Esophagus muscularis mucosa (tissue), 4 donors: ENCODE measurements around the gene NFE2. TPM values are rescaled to one million over a fixed set of nuclear protein-coding genes. Genes with fewer than 3 reads are reported as not detected.

ENCODE experiments used
- DNase-seq: peaks from one replicate; pipeline ENCODE4 v3.0.0-alpha.2; 2017; ENCODE audit errors: extremely low spot score
- H3K27ac ChIP-seq, 4 donors: fragments of 200-600 bp; sonication (generic); replicated peaks in 1 of 4; 1 replicate in 3 of 4; 2 replicates in 1 of 4; pipeline ENCODE4 v1.5.1; 2016 to 2019; ENCODE audit warnings: mild to moderate bottlenecking in 1 of 4
- H3K27me3 ChIP-seq, 4 donors: fragments of 200-600 bp; sonication (generic); one replicate each; pipeline versions ENCODE4 v1.5.1 to v1.6.0; 2016 to 2019
- H3K36me3 ChIP-seq, 4 donors: fragments of 200-600 bp; sonication (generic); one replicate each; pipeline ENCODE4 v1.5.1; 2016 to 2019
- H3K4me1 ChIP-seq, 4 donors: fragments of 200-600 bp; sonication (generic); one replicate each; pipeline ENCODE4 v1.5.1; 2016 to 2019
- H3K4me3 ChIP-seq, 4 donors: fragments of 200-600 bp; sonication (generic); 1 replicate in 2 of 4; 2 replicates in 2 of 4; pipeline ENCODE4 v1.5.1; 2016 to 2019; ENCODE audit warnings: mild to moderate bottlenecking in 4 of 4, moderate library complexity in 1 of 4
- H3K9me3 ChIP-seq, 4 donors: fragments of 200-600 bp; sonication (generic); 1 replicate in 3 of 4; 2 replicates in 1 of 4; pipeline ENCODE4 v1.5.1; 2016 to 2019
- CTCF ChIP-seq, 3 experiments: fragments of 200-600 bp in 2 of 3; fragments of 450-650 bp in 1 of 3; sonication (generic) in 2 of 3; IDR thresholded peaks; one replicate each; pipeline ENCODE4 v1.5.1; 2017 to 2019; ENCODE audit warnings: antibody characterized with exemption in 3 of 3, mild to moderate bottlenecking in 2 of 3, moderate library complexity in 1 of 3
- EP300 ChIP-seq: sonication (generic); formaldehyde crosslinking; IDR thresholded peaks from one replicate; pipeline ENCODE4 v1.6.1; 2017; ENCODE audit warnings: antibody characterized with exemption
- POLR2A ChIP-seq: fragments of 450-650 bp; IDR thresholded peaks from one replicate; pipeline ENCODE4 v1.6.1; 2017; ENCODE audit warnings: antibody characterized with exemption, moderate library complexity, mild to moderate bottlenecking, low read depth
- POLR2AphosphoS5 ChIP-seq, 2 donors: sonication (generic); formaldehyde crosslinking; IDR thresholded peaks; one replicate each; pipeline ENCODE4 v1.6.1; 2017; ENCODE audit warnings: antibody characterized with exemption in 2 of 2
- WGBS: methylation state at CpG from one replicate; pipeline ENCODE4 v1.1.5; 2018; 5-methylcytosine and 5-hydroxymethylcytosine counted together
- intact Hi-C: fragments of 100-400 bp; cut with DNase I; formaldehyde crosslinking; loops from one replicate; pipeline ENCODE4 v1.15.1; 2023
- total RNA-seq, 4 donors: library from RNA; depleted of rRNA; stranded (reverse); fragments of >200 nt; gene quantifications; one replicate each; pipeline versions ENCODE4 v1.1.0 to v1.2.1, GENCODE V29; 2016

NFE2 gene
- total RNA-seq, 4 donors from 2014 or later, result 0.32 to 3.8 (median 0.42) TPM; not detected in 1

DNA sequence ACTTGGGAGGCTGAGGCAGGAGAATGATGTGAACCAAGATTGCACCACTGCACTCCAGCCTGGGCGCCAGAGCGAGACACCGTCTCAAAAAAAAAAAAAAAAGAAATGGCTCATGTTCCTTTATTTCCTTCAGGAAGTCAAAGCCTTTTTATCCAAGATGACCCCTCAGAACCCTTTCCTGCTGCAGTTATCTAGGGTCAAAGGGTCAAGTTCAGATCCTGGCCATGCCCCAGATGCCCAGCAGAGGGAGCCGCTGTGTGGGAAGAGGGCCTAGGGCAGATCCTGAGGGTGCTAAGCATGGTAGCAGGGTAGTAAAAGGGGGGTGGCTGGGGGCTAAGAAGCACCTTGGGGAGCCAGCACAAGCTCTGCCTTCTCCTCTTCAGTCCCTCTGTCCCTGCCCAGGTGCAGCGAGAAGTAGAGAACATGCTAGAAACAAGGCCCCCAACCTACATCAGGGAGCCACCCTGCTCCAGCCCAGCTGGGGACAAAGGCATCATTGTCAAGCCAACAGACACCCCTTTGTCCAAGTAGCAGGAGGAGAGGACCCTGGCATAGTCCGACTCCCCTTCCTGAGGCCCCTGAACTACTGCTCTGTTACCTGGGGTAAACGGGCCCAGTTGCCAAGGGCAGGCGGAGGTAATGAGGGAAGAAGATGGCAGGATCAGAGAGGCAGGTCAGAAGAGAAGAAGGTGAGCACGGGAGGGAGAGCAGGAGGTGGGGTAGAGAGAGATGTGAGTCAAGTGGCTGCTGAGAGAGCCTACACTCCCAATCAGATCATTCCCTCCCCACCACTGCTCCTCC is 6.5 kb downstream of the NFE2 start:
- Histone ChIP-seq H3K4me1 (no peaks in the 10 kb centered on the region), H3K27me3 (peaks cover 0 to 27% (median 1%) of the 10 kb centered on the region in 4 donors), H3K9me3 (no peaks in the 10 kb centered on the region), H3K27ac (peak overlapping the region in 1 of 4 donors; percentile 4), H3K4me3 (no peak overlapping the region), H3K36me3 (peaks cover 0 to 1% (median 0%) of the 10 kb centered on the region in 4 donors)
- WGBS, result 69% methylated on average over 9 of the region's 9 CpGs
- DNase-seq, result no peak
- intact Hi-C loops, result loop anchor here (2.0 kb wide), 1 partner anchor 66 kb away; no protein-coding TSS in a partner anchor
- no peak for TF ChIP-seq POLR2AphosphoS5 (IDR thresholded peaks at IDR 0.05)
- peak; percentile 59 to 77 (median 74) for TF ChIP-seq CTCF (IDR thresholded peaks at IDR 0.05)
- no peak for TF ChIP-seq POLR2A
- no peak for TF ChIP-seq EP300

DNA sequence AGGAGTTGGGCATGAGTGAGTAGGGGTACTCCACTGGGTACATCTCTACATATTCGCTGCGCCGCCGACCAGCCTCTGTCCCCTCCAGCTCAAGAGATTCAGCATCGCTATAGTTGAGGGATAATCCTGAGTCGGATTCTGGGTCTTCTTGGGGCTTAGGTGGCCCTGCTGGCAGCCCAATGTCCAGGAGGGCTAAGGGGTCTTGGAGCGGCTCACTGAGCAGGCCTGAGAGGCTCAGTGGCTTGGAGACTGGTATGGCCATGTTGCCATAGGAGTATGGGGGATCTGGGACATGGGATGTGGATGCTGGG is 7.9 kb downstream of the NFE2 start:
- H3K36me3 ChIP-seq, result peaks cover 2 to 16% (median 13%) of the 10 kb centered on the region in 4 donors
- no peak overlapping the region for H3K4me3 ChIP-seq
- WGBS, result 97% methylated on average over 7 of the region's 7 CpGs
- no peak overlapping the region for H3K27ac ChIP-seq
- no peaks in the 10 kb centered on the region for H3K9me3 ChIP-seq
- H3K4me1 ChIP-seq, result no peaks in the 10 kb centered on the region
- DNase-seq, result no peak
- peaks cover 0 to 12% (median 0%) of the 10 kb centered on the region in 4 donors for H3K27me3 ChIP-seq
- TF ChIP-seq EP300, result no peak
- TF ChIP-seq CTCF (IDR thresholded peaks at IDR 0.05), result no peak
- TF ChIP-seq POLR2AphosphoS5 (IDR thresholded peaks at IDR 0.05), result no peak
- TF ChIP-seq POLR2A, result no peak
- intact Hi-C loops, result no loop called here

- TF ChIP-seq POLR2A (no peak), POLR2AphosphoS5 (IDR thresholded peaks at IDR 0.05) (no peak), EP300 (no peak), CTCF (IDR thresholded peaks at IDR 0.05) (no peak)
- H3K4me1 ChIP-seq, result peaks cover 0 to 4% (median under 1%) of the 10 kb centered on the region in 4 donors
- H3K9me3 ChIP-seq, result no peaks in the 10 kb centered on the region
- intact Hi-C loops, result no loop called here
- peaks cover 0 to 7% (median 0%) of the 10 kb centered on the region in 4 donors for H3K27me3 ChIP-seq
- no peak for DNase-seq
- no peak overlapping the region for H3K27ac ChIP-seq
- WGBS, result 88% methylated on average over 25 of the region's 30 CpGs
- H3K36me3 ChIP-seq, result peaks cover 8 to 22% (median 19%) of the 10 kb centered on the region in 4 donors
- H3K4me3 ChIP-seq, result no peak overlapping the region
Observed at GRCh38 chr12:54292083-54292930, 8.5 kb downstream of the NFE2 start.

DNA sequence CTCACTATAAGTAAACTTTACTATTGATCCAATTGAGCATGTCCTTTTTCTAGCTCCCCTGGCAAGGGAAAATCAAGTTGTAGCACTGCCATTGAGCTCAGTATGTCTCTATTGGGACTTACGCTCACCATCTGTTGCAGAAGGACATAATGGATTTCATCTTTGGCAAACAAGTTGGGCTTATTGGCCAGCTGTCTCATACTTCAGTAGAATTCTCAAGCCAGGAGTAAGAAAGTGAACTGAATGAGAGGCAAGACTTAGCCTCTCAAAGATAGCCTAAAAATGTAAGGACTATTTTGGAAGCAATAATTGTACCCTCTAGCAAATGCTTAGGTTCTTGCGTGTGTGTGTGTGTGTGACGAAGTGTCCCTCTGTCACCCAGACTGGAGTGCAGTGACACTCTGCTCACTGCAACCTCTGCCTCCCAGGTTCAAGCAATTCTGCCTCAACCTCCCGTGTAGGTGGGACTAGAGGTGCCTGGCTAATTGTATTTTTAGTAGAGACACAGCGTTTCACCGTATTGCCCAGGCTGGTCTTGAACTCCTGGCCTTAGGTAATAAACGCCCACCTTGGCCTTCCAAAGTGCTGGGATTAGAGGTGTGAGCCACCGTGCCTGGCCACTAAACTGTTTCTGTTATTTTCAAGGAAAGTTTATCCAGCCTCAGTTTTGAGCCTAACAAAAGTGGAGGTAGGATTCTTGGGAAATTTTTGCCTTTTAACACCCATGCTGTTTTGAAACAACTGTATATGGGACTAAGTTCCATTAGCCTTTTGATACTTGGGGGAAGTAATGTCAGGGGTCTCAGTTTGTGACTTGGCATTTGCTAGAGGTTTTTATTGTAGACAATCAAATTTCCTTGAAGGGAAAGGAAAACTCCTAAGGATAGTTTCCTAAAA is 13.3 kb downstream of the NFE2 start:
- intact Hi-C loops, result loop anchor here (5.0 kb wide), 1 partner anchor 35 kb away; no protein-coding TSS in a partner anchor
- WGBS, result 50% methylated on average over 8 of the region's 8 CpGs
- no peaks in the 10 kb centered on the region for H3K27me3 ChIP-seq
- peak overlapping the region in 1 of 4 donors; percentile 23 for H3K27ac ChIP-seq
- H3K4me1 ChIP-seq, result peaks cover 38 to 45% (median 43%) of the 10 kb centered on the region in 4 donors
- no peak overlapping the region for H3K4me3 ChIP-seq
- no peak for DNase-seq
- TF ChIP-seq POLR2A, result no peak
- no peak for TF ChIP-seq CTCF (IDR thresholded peaks at IDR 0.05)
- TF ChIP-seq POLR2AphosphoS5 (IDR thresholded peaks at IDR 0.05), result no peak
- no peak for TF ChIP-seq EP300
- peaks cover 42 to 68% (median 64%) of the 10 kb centered on the region in 4 donors for H3K36me3 ChIP-seq
- no peaks in the 10 kb centered on the region for H3K9me3 ChIP-seq
